Measurements from ENCODE around the gene SETD5. TPM values are rescaled to one million over a fixed set of nuclear protein-coding genes. Genes with fewer than 3 reads are reported as not detected.
A peak's percentile ranks its signal among the peaks of the same experiment; 100 is the strongest.

Gene SETD5
- total and polyA plus RNA-seq, 2 experiments from 2014 or later = 176 to 275 TPM

DNA sequence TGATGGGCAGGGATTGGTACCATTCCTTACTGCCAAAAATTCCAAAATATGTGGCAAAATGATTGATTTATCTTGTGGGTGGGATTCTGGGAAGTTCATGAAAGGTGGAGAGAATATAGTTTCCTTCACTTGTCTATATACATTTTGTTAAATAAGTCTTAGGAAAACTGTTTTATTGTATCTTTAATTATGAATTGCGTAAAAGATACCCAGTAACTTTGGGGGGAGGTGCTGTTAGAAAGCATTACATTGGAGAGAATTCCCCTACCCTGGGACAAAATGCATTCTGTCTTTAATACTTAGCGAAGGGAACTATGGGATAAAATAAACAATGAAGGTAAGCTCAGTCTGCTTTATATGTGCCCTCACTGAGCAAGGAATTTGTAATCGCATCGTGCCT, 4.6 kb downstream of the SETD5 start:
- peak overlapping the region; percentile 99 for H3K27ac ChIP-seq
- H3K36me3 ChIP-seq = no peaks in the 10 kb centered on the region
- no peak for TF ChIP-seq CTCF (IDR thresholded peaks at IDR 0.05; ENCODE audit: low read depth, low read length)
- no peak for DNase-seq (ENCODE audit: low read depth in 1 of 2, low spot score in 1 of 2)
- H3K27me3 ChIP-seq = no peaks in the 10 kb centered on the region
- H3K4me1 ChIP-seq (ENCODE audit: low read depth) = peaks cover 56% of the 10 kb centered on the region
- H3K9me3 ChIP-seq (ENCODE audit: low read depth) = no peaks in the 10 kb centered on the region
- H3K4me3 ChIP-seq = no peak overlapping the region

GRCh38 chr3:9402410-9403228, 5.2 kb downstream of the SETD5 start:
- Histone ChIP-seq H3K4me3 (peak overlapping the region; percentile 12), H3K27me3 (no peaks in the 10 kb centered on the region)

DNA sequence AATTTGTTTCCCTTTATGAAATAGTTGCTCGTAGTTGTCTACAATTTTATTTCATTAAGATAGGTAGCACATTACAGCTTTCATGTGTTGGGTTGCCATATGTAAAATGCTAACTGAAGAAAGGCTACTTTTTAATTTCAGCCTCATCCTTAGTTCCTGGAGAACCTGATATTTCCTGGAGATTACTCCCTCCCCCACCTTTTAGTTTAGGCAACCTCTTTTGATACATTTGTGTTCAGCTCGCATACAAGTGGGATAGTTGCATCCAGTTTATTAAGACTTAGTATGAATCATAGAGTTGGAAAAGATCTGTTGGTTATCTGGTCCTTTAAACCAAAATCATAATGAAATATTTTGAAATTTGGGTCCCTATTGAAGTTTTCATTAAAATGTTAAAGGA, 6.0 kb downstream of the SETD5 start:
- no peaks in the 10 kb centered on the region for H3K36me3 ChIP-seq
- no peak for TF ChIP-seq CTCF (IDR thresholded peaks at IDR 0.05; ENCODE audit: low read depth, low read length)
- H3K9me3 ChIP-seq (ENCODE audit: low read depth) = no peaks in the 10 kb centered on the region
- H3K4me3 ChIP-seq = no peak overlapping the region
- peak overlapping the region; percentile 99 for H3K27ac ChIP-seq
- H3K27me3 ChIP-seq = no peaks in the 10 kb centered on the region
- no peak for DNase-seq (ENCODE audit: low read depth in 1 of 2, low spot score in 1 of 2)
- H3K4me1 ChIP-seq (ENCODE audit: low read depth) = peaks cover 56% of the 10 kb centered on the region

More at GRCh38 chr3:9402410-9403228, 5.2 kb downstream of the SETD5 start:
- peak; percentile 73 to 81 for DNase-seq (ENCODE audit: low read depth in 1 of 2, low spot score in 1 of 2)
- TF ChIP-seq CTCF (IDR thresholded peaks at IDR 0.05; ENCODE audit: low read depth, low read length) = no peak
- Histone ChIP-seq H3K9me3 (ENCODE audit: low read depth) (no peaks in the 10 kb centered on the region), H3K36me3 (no peaks in the 10 kb centered on the region), H3K4me1 (ENCODE audit: low read depth) (peaks cover 56% of the 10 kb centered on the region), H3K27ac (peak overlapping the region; percentile 99)

DNA sequence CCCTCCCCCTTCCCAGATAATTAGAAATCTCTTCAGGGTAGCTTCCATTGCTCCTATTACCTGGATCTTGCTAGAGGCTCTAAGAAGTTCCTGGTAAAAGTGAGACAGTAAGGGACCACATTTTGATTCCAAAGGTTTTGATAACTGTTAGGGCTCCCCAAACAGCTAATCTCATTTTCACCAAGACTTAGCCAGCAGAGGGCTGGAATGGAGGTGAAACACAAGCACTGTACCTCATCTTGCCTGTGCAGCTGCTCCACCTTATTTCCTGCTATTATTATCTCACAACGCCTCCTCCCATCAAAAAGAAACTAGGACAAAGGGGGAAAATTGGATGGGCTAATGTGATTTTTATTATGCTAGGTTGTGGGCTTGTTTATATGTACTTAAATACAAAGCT, 7.3 kb downstream of the SETD5 start:
- H3K36me3 ChIP-seq = no peaks in the 10 kb centered on the region
- TF ChIP-seq CTCF (IDR thresholded peaks at IDR 0.05; ENCODE audit: low read depth, low read length) = no peak
- H3K4me1 ChIP-seq (ENCODE audit: low read depth) = peaks cover 56% of the 10 kb centered on the region
- H3K27me3 ChIP-seq = no peaks in the 10 kb centered on the region
- peak in 1 of 2 donors; percentile 14 for DNase-seq (ENCODE audit: low read depth in 1 of 2, low spot score in 1 of 2)
- no peaks in the 10 kb centered on the region for H3K9me3 ChIP-seq (ENCODE audit: low read depth)
- no peak overlapping the region for H3K4me3 ChIP-seq
- H3K27ac ChIP-seq = peak overlapping the region; percentile 31

- Histone ChIP-seq H3K27me3 (no peaks in the 10 kb centered on the region), H3K4me1 (ENCODE audit: low read depth) (peaks cover 47% of the 10 kb centered on the region), H3K36me3 (no peaks in the 10 kb centered on the region), H3K27ac (no peak overlapping the region), H3K9me3 (ENCODE audit: low read depth) (no peaks in the 10 kb centered on the region), H3K4me3 (no peak overlapping the region)
- TF ChIP-seq CTCF (IDR thresholded peaks at IDR 0.05; ENCODE audit: low read depth, low read length) = no peak
- no peak for DNase-seq (ENCODE audit: low read depth in 1 of 2, low spot score in 1 of 2)
Observed at GRCh38 chr3:9405756-9406155, 8.3 kb downstream of the SETD5 start.
